HG02840 (cell line): ENCODE data around the gene NEUROD2.

ENCODE experiments used
- ATAC-seq: cut with Tn5 transposase; IDR thresholded peaks from one replicate; pipeline ENCODE4 v1.9.1; 2021; ENCODE audit warnings: mild to moderate bottlenecking, moderate library complexity, moderate number of reproducible peaks; ENCODE audit not compliant: unreplicated experiment, low FRiP score

The NEUROD2 gene

GRCh38 chr17:39619786-39620101 lies 12.0 kb upstream of the NEUROD2 start:
- no peak for ATAC-seq

GRCh38 chr17:39618956-39619785 lies 11.5 kb upstream of the NEUROD2 start:
- no peak for ATAC-seq

GRCh38 chr17:39618246-39618913 lies 10.7 kb upstream of the NEUROD2 start:
- ATAC-seq: no peak

- no peak for ATAC-seq
Measured at GRCh38 chr17:39617446-39618245, 9.9 kb upstream of the NEUROD2 start.

- ATAC-seq: no peak
Measured at GRCh38 chr17:39617100-39617445, 9.4 kb upstream of the NEUROD2 start.

GRCh38 chr17:39615434-39615833 lies 7.7 kb upstream of the NEUROD2 start:
- ATAC-seq: no peak

- ATAC-seq: no peak
Measured at GRCh38 chr17:39614545-39615157, 6.9 kb upstream of the NEUROD2 start.

GRCh38 chr17:39612935-39613464 lies 5.3 kb upstream of the NEUROD2 start:
- ATAC-seq: no peak

- ATAC-seq: no peak
Measured at GRCh38 chr17:39612291-39612894, 4.7 kb upstream of the NEUROD2 start.

GRCh38 chr17:39611401-39612112 lies 3.8 kb upstream of the NEUROD2 start:
- no peak for ATAC-seq

GRCh38 chr17:39609416-39610025 lies 1.8 kb upstream of the NEUROD2 start:
- no peak for ATAC-seq

GRCh38 chr17:39608142-39608981 lies 642 bp upstream of the NEUROD2 start:
- no peak for ATAC-seq

- no peak for ATAC-seq
Measured at GRCh38 chr17:39607057-39607850, 466 bp downstream of the NEUROD2 start.

DNA sequence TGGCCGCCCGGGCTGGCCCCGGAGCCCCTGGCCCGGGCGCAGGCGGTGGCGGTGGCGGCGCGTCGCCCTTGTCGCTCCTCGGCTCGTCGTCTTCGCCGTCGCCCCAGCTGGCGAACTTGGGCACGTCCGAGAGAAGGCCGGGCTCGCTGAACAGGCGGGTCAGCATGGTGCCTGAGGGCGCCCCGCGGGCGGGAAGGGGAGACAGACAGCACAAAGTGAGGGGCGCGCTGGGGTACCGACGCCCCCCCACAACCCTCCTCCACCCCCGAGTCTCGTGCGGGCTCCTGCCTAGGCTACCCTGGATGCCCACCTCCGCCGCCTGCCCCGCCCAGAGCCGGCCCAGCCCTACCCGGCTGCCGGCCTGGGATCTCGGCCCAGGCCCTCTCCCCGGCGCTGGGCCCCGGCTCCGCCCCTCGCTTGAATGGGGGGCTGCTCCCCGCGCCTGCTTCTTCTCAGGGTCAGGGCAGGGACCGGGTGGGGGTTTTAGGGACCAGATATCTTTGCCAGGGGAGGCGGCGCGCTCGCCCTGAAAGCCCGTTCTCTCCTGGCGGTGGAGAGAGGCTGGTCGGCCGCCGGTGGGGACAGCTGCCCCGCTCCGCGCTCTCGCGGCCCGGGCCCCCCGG lies 1.2 kb downstream of the NEUROD2 start:
- no peak for ATAC-seq

- ATAC-seq: no peak
Measured at GRCh38 chr17:39605492-39606433, 2.0 kb downstream of the NEUROD2 start.

DNA sequence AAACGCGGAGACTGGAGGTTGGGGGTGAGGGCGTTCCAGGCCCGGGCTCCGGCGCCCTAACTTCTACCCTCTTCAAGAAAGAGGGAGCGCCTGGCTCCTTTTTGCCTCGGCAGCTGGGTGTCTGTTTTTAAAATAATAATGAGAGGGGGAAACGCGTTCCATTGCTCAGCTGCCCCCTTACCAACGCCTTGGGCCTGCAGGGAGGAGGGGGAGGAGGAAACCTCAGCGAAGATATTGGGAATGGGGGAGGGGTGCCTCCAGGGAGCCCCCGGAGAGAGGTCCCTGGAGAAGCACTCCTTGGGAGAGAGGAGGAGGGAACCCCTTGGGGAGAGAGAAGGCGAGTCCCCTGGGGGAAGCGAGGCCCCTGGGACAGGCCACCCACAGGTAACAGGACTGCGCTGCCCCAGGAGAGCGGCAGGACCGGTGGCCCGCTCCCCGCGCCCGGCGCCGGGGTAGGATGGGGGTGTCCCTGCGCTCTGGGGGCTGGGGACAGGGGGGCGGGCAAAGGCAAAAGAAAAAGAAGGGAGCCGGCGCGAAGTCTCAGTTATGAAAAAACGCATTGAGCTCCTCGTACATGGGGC lies 2.7 kb downstream of the NEUROD2 start:
- ATAC-seq: no peak
